ENCODE results near the gene TUFT1.

Gene TUFT1

DNA sequence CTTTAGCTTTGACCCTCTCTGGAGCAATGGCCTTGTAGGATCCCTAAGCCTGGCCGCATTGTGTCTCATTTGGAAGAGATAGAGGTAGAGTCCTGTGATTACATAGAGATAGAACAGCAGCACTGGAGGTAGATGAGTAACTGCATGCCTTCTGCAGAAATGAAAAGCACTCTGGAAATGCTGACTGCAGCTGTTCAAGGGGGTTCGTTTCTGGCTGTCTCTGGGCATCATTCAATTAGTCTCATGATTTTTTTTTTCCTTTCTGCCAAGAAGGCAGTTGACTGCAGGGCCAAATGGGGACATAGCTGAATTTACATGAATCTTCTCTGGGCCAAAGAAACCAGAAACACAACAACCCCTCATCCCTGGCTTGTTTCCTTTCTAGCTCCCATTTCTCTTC, 43.7 kb downstream of the TUFT1 start:
- H3K4me3 ChIP-seq = no peak overlapping the region
- no peak for DNase-seq (ENCODE audit: low spot score)
- TF ChIP-seq, protein P1, sequence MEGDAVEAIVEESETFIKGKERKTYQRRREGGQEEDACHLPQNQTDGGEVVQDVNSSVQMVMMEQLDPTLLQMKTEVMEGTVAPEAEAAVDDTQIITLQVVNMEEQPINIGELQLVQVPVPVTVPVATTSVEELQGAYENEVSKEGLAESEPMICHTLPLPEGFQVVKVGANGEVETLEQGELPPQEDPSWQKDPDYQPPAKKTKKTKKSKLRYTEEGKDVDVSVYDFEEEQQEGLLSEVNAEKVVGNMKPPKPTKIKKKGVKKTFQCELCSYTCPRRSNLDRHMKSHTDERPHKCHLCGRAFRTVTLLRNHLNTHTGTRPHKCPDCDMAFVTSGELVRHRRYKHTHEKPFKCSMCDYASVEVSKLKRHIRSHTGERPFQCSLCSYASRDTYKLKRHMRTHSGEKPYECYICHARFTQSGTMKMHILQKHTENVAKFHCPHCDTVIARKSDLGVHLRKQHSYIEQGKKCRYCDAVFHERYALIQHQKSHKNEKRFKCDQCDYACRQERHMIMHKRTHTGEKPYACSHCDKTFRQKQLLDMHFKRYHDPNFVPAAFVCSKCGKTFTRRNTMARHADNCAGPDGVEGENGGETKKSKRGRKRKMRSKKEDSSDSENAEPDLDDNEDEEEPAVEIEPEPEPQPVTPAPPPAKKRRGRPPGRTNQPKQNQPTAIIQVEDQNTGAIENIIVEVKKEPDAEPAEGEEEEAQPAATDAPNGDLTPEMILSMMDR (IDR thresholded peaks at IDR 0.05) = no peak
- no peak overlapping the region for H3K27ac ChIP-seq

DNA sequence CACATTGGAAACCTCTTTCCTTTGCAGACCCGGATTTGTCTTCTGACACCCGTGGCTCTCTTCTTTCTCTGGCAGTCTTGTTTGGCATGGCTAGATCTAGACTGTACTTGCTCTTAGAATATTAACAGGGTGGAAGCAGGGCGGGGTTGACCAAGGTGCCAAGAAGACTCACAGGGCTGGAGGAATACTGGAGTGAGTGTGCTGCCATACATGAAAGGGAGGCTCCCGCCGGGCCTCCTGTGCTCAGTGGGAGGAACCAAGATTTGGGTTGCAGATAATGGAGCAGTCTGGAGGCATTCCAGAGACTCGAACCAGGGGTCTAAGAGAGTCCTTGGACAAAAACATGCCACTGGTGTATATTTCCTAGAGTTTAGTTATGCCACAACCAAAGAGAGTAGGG, 44.2 kb downstream of the TUFT1 start:
- Histone ChIP-seq H3K4me3 (no peak overlapping the region), H3K27ac (no peak overlapping the region)
- TF ChIP-seq, protein P1 (IDR thresholded peaks at IDR 0.05) = no peak
- no peak for DNase-seq (ENCODE audit: low spot score)

DNA sequence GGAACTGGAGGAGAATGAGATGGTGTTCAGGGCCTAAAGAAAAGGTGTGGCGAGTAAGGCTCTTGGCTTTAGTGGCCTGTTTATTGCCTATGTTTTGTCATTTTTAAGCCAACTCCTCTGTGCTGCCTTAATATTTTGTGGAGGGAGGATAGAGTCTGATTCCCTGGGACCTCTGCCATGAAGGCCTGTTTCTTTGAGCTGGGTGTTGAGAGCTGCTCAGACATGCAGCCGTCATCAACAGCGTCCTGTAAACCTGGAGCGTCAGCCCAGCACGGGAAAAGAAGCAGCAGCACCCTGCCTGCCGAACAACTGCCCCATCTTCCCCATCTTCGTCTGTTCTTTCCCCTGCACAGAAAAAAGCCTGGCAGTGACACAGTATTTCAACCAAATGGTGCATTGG, 44.7 kb downstream of the TUFT1 start:
- Histone ChIP-seq H3K27ac (no peak overlapping the region), H3K4me3 (no peak overlapping the region)
- TF ChIP-seq, protein P1 (IDR thresholded peaks at IDR 0.05) = no peak
- DNase-seq (ENCODE audit: low spot score) = no peak

DNA sequence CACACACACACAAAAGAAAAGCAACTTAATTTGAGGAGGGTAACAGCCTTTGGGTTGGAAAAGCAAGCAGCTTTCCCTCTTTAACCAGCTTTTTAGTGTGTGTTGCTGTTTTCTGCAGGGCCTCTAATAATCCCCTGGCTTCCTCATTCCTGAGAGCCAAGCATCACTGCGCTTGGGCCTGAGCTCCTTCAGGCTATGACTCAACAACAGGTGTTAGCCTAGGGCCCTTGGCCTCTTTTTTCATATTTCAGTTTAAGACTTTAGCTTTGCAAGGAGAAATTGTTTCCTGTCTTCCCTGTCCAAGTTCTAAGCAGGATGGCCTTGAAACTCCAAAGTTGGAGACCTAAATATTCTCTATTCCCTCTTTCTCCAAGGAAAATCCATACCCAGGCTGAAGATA, 45.5 kb downstream of the TUFT1 start:
- no peak for DNase-seq (ENCODE audit: low spot score)
- TF ChIP-seq, protein P1 (IDR thresholded peaks at IDR 0.05) = no peak

DNA sequence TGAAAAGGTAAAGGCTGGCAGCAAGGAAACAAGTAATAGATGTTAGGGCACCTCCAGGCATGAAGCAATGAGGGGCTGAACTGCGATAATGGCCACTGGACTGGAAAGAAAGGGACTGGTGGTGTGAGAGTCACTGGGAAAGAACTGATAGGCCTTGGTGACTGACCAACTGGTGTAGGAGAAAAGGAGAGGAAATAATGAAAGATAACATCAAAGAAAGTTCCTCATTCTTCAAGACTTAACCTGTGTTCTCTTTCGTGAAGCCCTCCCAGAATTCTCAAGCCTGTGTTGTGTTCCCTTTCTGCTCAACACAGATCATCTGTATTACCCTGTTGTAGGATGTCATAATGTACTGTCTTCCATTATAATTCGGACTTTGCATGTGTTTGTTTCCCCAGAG, 50.9 kb downstream of the TUFT1 start:
- H3K4me3 ChIP-seq = no peak overlapping the region
- no peak overlapping the region for H3K27ac ChIP-seq
- no peak for DNase-seq (ENCODE audit: low spot score)
- TF ChIP-seq, protein P1 (IDR thresholded peaks at IDR 0.05) = no peak

More for the DNA sequence above, 45.5 kb downstream of the TUFT1 start:
- Histone ChIP-seq H3K27ac (no peak overlapping the region), H3K4me3 (no peak overlapping the region)

DNA sequence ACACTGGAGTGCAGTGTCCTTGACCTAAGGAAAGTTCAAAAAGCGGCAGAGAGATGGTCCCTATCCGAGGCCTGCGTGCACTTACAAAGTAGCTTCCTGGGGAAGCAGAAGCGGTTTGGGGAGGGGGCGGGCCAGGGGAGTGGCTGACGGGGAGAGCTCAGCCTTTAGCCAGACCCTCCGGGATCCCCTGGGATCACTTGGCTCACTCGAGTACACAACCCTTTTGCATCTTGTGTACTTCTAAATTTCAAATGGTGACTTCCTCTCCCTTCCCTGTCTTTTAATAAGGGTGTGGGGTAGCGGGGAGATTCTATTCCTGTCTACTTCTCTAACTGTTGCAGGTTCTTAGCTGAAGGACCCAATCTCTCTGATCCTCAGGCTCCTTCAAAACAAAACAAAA, 53.6 kb downstream of the TUFT1 start:
- H3K4me3 ChIP-seq = peak overlapping the region; percentile 34
- DNase-seq (ENCODE audit: low spot score) = no peak
- TF ChIP-seq, protein P1 (IDR thresholded peaks at IDR 0.05) = no peak
- H3K27ac ChIP-seq = no peak overlapping the region

DNA sequence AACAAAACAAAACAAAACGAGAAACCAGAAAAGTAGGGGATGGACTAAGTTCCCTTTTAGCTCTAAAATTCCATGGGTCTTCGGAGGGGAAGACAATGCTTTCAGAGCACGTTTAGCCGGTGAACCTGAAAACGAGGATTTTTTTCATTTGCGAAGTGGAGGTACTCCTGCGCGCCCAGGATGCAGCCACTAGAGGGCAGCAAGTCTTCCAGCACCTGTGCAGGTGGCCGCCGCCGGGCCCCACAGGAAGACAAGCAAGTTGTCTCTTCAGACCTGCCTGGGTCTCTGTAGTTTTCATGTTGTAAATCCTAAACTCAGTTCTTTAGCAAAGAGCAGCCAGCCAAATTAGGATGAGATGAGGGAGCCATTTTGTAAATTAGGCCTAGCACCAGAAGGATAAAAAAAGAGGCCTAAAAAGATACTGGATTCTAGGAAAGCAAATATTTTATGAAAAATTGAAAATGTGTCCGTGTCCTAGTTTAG, 54.1 kb downstream of the TUFT1 start:
- TF ChIP-seq, protein P1 (IDR thresholded peaks at IDR 0.05) = peak; percentile 87
- peak overlapping the region; percentile 34 for H3K4me3 ChIP-seq
- no peak overlapping the region for H3K27ac ChIP-seq
- no peak for DNase-seq (ENCODE audit: low spot score)
